Spinal cord (tissue), 10 donors: ENCODE measurements around the gene OR4S1. TPM values are rescaled to one million over a fixed set of nuclear protein-coding genes. Genes with fewer than 3 reads are reported as not detected.
"Not testable (repeated sequence)": the region's sequence is repeated elsewhere in the genome, so short reads cannot be mapped to it uniquely, and the experiment has no call there.

Experiments used
- DNase-seq, 6 donors: peaks; one replicate each; pipeline versions ENCODE4 v3.0.0 to v3.0.0-alpha.2; 2013 to 2015; ENCODE audit warnings: low spot score in 6 of 6, low read depth in 4 of 6
- H3K27ac ChIP-seq: one replicate; pipeline ENCODE4 v1.5.1; 2013; ENCODE audit warnings: low read depth, low read length, control low read depth
- H3K27me3 ChIP-seq: one replicate; pipeline ENCODE4 v1.6.1; 2013; ENCODE audit warnings: low read length; ENCODE audit not compliant: control insufficient read depth, insufficient read depth
- H3K36me3 ChIP-seq: one replicate; pipeline ENCODE4 v1.6.1; 2013; ENCODE audit warnings: low read length; ENCODE audit not compliant: control insufficient read depth, insufficient read depth
- H3K4me1 ChIP-seq: one replicate; pipeline ENCODE4 v1.6.1; 2013; ENCODE audit warnings: low read length; ENCODE audit not compliant: control insufficient read depth, insufficient read depth
- H3K4me3 ChIP-seq: one replicate; pipeline ENCODE4 v1.5.1; 2013; ENCODE audit warnings: low read depth, low read length, control low read depth
- H3K9me3 ChIP-seq: one replicate; pipeline ENCODE4 v1.6.1; 2013; ENCODE audit warnings: low read length; ENCODE audit not compliant: control insufficient read depth, insufficient read depth
- WGBS: methylation state at CpG from one replicate; pipeline ENCODE4 v1.1.5; 2013; ENCODE audit warnings: missing lambda C conversion rate; ENCODE audit not compliant: insufficient coverage; 5-methylcytosine and 5-hydroxymethylcytosine counted together
- long read RNA-seq, 4 donors: transcript quantifications; one replicate each; lab custom pipeline, GENCODE V29; 2026
- polyA plus RNA-seq, 2 donors: library from polyadenylated mRNA; unstranded; fragments of 120-200 nt; gene quantifications; one replicate each; pipeline ENCODE4 v1.2.1, GENCODE V29; 2013; ENCODE audit not compliant: insufficient read length in 2 of 2
- total RNA-seq, 2 donors: library from RNA; depleted of rRNA in 1 of 2; stranded (reverse); fragments of 120-200 nt in 1 of 2; fragments of >200 nt in 1 of 2; gene quantifications; one replicate each; pipeline versions ENCODE4 v1.2.3 to v1.2.4, GENCODE V29; 2013 to 2014
- donor health status: healthy.

Gene OR4S1, protein sequence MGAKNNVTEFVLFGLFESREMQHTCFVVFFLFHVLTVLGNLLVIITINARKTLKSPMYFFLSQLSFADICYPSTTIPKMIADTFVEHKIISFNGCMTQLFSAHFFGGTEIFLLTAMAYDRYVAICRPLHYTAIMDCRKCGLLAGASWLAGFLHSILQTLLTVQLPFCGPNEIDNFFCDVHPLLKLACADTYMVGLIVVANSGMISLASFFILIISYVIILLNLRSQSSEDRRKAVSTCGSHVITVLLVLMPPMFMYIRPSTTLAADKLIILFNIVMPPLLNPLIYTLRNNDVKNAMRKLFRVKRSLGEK
- total RNA-seq (not detected), polyA plus RNA-seq (not detected)
- long read RNA-seq, donor 1: 0 reads
- long read RNA-seq, donor 2: 0 reads
- long read RNA-seq, donor 3: 0 reads
- long read RNA-seq, donor 4: 0 reads

DNA sequence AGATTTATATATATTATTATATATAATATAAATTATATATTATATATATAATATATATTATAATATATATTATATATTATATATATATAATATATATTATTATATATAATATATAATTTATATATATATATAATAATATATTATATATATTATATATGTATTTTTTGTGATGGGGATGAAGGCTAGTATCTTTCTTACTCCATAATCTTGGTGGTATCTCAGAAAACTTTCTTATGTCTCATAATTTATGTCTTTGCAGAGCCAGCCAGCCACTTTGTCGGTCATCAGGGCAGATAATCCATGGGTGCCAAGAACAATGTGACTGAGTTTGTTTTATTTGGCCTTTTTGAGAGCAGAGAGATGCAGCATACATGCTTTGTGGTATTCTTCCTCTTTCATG, at the start of gene OR4S1:
Gene OR4S1 (plus strand): TSS at position 301 of the 400 bp plus-strand sequence. CDS start 0 bp downstream, at position 301.
- Histone ChIP-seq H3K27me3 (no peaks in the 10 kb centered on the region), H3K27ac (no peak within 1 kb of the TSS), H3K9me3 (peaks cover 4% of the 10 kb centered on the region), H3K36me3 (no peaks in the 10 kb centered on the region), H3K4me3 (no peak within 1 kb of the TSS), H3K4me1 (no peaks in the 10 kb centered on the region)
- WGBS: 60% methylated on average over 1 of the region's 1 CpG
- no peak for DNase-seq

DNA sequence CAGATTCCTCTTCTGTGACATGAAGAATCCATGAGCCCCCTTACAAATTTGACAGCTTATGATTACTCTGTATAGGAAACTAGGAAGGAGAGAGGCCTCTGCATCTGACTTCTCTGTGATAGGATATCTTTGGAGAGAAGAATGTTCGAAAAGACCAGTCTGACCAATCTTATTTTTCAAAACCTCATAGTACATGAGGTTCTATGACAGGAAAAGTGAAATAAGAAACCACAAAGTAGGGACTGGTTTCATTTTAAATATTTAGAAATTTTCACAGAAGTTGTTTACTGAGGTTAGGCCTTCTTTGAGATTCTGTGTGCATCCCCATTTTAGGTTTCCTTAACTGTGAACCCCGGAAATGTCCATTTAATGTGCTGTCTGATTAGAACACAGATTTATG, 44.4 kb upstream of the OR4S1 start:
- WGBS: 80% methylated on average over 1 of the region's 2 CpGs
- no peak for DNase-seq
- H3K27me3 ChIP-seq: no peaks in the 10 kb centered on the region

DNA sequence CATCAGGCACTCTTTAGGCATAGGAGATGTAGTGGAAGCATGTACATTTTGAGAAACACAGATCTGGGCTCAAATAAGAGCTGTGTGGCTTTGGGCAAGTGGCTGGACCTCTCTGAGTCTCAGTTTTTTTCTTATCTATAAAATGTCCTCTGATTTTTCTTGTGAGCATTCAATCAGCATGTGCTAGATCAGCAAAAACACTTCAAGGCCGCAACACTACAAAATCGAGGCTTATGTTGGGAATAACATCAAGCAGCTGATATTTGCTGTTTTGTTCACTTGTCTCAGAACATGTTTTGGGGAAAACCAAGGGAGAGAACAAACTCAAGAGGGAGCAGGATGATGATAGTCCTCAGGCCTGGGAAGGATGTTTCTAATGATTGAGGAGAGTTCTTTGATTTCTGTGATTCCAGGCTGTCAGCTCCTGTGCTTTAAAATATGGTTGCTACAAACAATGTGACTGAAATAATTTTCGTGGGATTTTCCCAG, 42.6 kb upstream of the OR4S1 start, which contains the start of gene OR4X1:
Gene OR4X1 (plus strand): TSS at position 439 of the 489 bp plus-strand sequence. CDS start 0 bp downstream, at position 439.
- Histone ChIP-seq H3K9me3 (peaks cover 2% of the 10 kb centered on the region), H3K36me3 (no peaks in the 10 kb centered on the region), H3K4me1 (no peaks in the 10 kb centered on the region), H3K27ac (no peak within 1 kb of the TSS), H3K4me3 (no peak within 1 kb of the TSS), H3K27me3 (no peaks in the 10 kb centered on the region)
- WGBS: 30% methylated on average over 2 of the region's 3 CpGs
- DNase-seq: no peak

More for the DNA sequence above, 44.4 kb upstream of the OR4S1 start:
- H3K36me3 ChIP-seq: no peaks in the 10 kb centered on the region
- peaks cover 2% of the 10 kb centered on the region for H3K9me3 ChIP-seq
- no peak overlapping the region for H3K27ac ChIP-seq
- H3K4me1 ChIP-seq: no peaks in the 10 kb centered on the region
- no peak overlapping the region for H3K4me3 ChIP-seq

DNA sequence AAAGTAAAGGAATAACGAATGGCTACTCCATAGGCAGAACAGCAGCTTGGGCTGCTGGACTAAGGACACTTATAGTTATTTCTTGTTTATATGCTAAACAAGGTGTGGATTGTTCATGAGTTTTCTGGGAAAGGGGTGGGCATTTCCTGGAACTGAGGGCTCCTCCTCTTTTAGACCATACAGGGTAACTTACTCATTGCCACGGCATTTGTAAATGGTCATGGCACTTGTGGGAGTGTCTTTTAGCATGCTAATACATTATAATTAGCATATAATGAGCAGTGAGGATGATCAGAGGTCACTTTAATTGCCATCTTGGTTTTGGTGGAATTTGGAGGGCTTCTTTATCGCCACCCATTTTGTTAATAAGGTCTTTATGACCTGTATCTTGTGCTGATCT, 35.4 kb upstream of the OR4S1 start:
- Histone ChIP-seq H3K27me3 (no peaks in the 10 kb centered on the region), H3K4me1 (no peaks in the 10 kb centered on the region), H3K4me3 (no peak overlapping the region), H3K9me3 (no peaks in the 10 kb centered on the region), H3K27ac (no peak overlapping the region), H3K36me3 (no peaks in the 10 kb centered on the region)
- DNase-seq: no peak
- WGBS: no CpG with 5 or more reads among the region's 3 CpGs

DNA sequence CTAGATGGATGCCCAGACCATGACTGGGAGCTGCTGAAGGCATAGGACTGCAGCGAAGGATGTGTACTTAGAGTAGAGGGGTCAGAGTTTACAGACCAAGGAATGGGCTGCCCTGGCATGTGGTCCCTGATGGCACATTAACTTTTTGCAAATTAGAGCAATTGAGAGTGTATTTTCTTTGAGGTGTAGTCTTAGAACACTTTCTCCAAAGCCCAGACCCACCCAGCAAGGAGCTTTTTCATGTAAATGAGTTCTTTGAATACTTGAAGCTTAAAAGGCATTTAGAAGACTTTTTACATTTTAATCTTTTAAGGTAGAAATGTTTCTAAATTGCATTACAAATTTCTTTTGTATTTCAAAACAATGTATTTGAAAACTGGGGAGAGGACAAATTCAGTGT, 33.4 kb upstream of the OR4S1 start:
- 17% methylated on average over 1 of the region's 1 CpG for WGBS
- no peak overlapping the region for H3K27ac ChIP-seq
- H3K9me3 ChIP-seq: no peaks in the 10 kb centered on the region
- no peaks in the 10 kb centered on the region for H3K4me1 ChIP-seq
- no peak for DNase-seq
- H3K27me3 ChIP-seq: no peaks in the 10 kb centered on the region
- no peaks in the 10 kb centered on the region for H3K36me3 ChIP-seq
- H3K4me3 ChIP-seq: no peak overlapping the region

DNA sequence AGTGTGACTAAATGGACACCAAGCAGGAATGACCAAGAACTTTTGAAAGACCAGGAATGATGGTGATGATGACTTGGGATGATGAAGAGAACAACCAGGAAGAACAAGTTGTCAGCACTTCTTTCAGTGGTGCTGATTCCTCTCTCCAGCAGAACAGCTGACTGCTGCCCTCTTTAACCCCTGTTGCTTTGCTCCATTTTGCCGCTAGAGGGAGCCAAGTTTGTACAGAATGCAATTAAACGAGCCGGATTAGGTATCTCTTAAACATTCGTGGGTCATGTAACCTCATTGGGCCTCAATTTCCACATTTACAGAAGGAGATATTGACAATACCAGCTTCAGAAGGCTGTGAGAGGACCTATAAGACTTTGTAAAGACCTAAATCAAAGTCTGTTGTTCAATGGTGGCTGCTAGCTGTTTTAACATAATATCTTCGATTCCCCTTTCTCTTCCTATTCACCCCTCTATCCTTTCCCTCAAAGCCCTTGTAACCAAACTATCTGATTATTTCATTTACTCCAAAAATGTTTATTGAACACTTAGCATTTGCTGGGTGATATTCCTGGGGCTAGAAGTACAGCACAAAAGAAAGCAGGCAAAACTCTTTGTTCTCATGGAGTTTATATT, 1.9 kb downstream of the OR4S1 start:
- no peak overlapping the region for H3K27ac ChIP-seq
- H3K9me3 ChIP-seq: peaks cover 4% of the 10 kb centered on the region
- no peaks in the 10 kb centered on the region for H3K4me1 ChIP-seq
- H3K27me3 ChIP-seq: no peaks in the 10 kb centered on the region
- 0% methylated on average over 3 of the region's 5 CpGs for WGBS
- no peaks in the 10 kb centered on the region for H3K36me3 ChIP-seq
- no peak overlapping the region for H3K4me3 ChIP-seq
- peak in 1 of 6 donors; percentile 3 for DNase-seq

DNA sequence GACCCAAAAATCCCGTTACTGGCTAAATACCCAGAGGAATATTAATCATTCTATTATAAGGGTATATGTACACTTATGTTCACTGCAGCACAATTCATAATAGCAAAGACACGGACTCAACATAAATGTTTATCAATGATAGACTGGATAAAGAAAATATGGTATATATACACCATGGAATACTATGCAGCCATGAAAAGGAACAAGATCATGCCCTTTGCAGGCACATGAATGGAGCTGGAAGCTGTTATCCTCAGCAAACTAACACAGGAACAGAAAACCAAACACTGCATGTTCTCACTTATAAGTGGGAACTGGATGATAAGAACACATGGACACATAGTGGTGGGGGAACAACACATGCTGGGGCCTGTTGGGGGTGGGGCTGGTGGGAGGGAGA, 7.6 kb downstream of the OR4S1 start:
- no CpG with 5 or more reads among the region's 2 CpGs for WGBS
- H3K4me1 ChIP-seq, H3K4me3 ChIP-seq, H3K27me3 ChIP-seq, H3K27ac ChIP-seq, H3K9me3 ChIP-seq, DNase-seq, H3K36me3 ChIP-seq: not testable (repeated sequence)

DNA sequence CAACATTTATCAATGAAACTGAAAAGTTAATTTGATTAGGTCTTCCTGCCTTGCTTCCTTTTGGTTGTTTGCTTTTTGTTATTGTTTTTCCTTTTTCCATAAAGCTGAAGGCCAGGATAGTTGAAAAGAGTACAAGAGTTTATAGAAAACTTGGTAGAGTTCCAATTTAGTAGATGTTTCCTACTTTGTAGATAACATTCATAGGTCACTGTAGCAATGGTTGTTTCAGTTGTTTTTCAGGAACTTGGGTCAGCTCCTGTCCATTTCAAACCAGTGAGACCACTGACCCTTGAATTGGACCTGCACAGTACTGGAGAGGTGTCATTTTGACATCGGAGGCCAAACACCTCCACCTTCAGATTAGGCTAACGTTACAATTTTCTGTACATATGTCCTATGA, 13.8 kb downstream of the OR4S1 start:
- not testable (repeated sequence) for H3K9me3 ChIP-seq, H3K4me3 ChIP-seq, H3K4me1 ChIP-seq, DNase-seq, H3K27me3 ChIP-seq, H3K36me3 ChIP-seq, H3K27ac ChIP-seq
- 83% methylated on average over 1 of the region's 2 CpGs for WGBS

DNA sequence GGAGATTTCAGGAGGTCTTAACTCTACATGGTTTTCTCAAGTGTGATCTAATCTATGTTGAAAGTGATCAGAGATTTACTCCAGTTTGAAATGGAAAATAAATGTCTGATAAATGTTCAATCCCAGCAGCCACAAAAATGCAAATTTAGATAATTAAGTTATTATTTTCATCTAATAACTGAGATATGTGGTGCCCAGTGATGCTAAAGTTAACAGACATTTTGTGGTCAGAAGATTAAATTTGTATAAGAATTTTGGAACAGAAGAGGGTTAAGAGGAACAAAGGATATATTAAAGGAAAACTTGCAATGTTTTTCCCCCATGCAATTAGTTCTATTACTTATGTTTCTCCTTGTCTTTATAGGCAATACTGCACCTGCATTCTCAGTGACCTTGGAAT, 18.6 kb downstream of the OR4S1 start, which contains the start of gene OR4C3:
Gene OR4C3 (plus strand): TSS at position 301 of the 400 bp plus-strand sequence. CDS start 102 bp downstream, outside the sequence.
- not testable (repeated sequence) for DNase-seq, H3K27me3 ChIP-seq, H3K36me3 ChIP-seq, H3K4me3 ChIP-seq, H3K9me3 ChIP-seq, H3K27ac ChIP-seq, H3K4me1 ChIP-seq
